Activated T-cell treated with anti-CD3 and anti-CD28 coated beads for 4 hours (primary cell): ENCODE measurements around the gene CXorf49B.
"Not testable (repeated sequence)": the region's sequence is repeated elsewhere in the genome, so short reads cannot be mapped to it uniquely, and the experiment has no call there.

Experiments used
- DNase-seq: peaks from one replicate; pipeline ENCODE4 v3.0.0-alpha.2; 2020

Gene CXorf49B

GRCh38 chrX:71763049-71763448 lies at the start of gene CXorf49B:
TSS of gene CXorf49B (plus strand) at chrX:71763349. CDS start at chrX:71763424, 75 bp downstream.
- not testable (repeated sequence) for DNase-seq

GRCh38 chrX:71714064-71714463 lies 49.1 kb upstream of the CXorf49B start:
- DNase-seq: not testable (repeated sequence)

GRCh38 chrX:71715551-71715950 lies 47.6 kb upstream of the CXorf49B start:
- not testable (repeated sequence) for DNase-seq

GRCh38 chrX:71716323-71716722 lies 46.8 kb upstream of the CXorf49B start:
- not testable (repeated sequence) for DNase-seq

GRCh38 chrX:71718185-71718584 lies 45.0 kb upstream of the CXorf49B start, which contains the start of gene CXorf49:
TSS of gene CXorf49 (minus strand) at chrX:71718285. CDS start at chrX:71718151, 134 bp downstream.
- DNase-seq: not testable (repeated sequence)

- DNase-seq: not testable (repeated sequence)
These were observed 44.0 kb upstream of the CXorf49B start for GRCh38 chrX:71719195-71719594.

GRCh38 chrX:71720289-71720886 lies 42.8 kb upstream of the CXorf49B start:
- not testable (repeated sequence) for DNase-seq

- DNase-seq: not testable (repeated sequence)
These were observed 2.4 kb upstream of the CXorf49B start for GRCh38 chrX:71760688-71761281.

GRCh38 chrX:71764832-71765231 lies 1.7 kb downstream of the CXorf49B start:
- not testable (repeated sequence) for DNase-seq

- not testable (repeated sequence) for DNase-seq
These were observed 2.5 kb downstream of the CXorf49B start for GRCh38 chrX:71765613-71766012.

- not testable (repeated sequence) for DNase-seq
These were observed 4.0 kb downstream of the CXorf49B start for GRCh38 chrX:71767134-71767533.

GRCh38 chrX:71778322-71778721 lies 15.2 kb downstream of the CXorf49B start:
- not testable (repeated sequence) for DNase-seq

GRCh38 chrX:71782225-71782949 lies 19.2 kb downstream of the CXorf49B start:
- DNase-seq: not testable (repeated sequence)

- DNase-seq: not testable (repeated sequence)
These were observed 19.8 kb downstream of the CXorf49B start for GRCh38 chrX:71782950-71783299.

- not testable (repeated sequence) for DNase-seq
These were observed 20.6 kb downstream of the CXorf49B start for GRCh38 chrX:71783569-71784347.

GRCh38 chrX:71784348-71784983 lies 21.3 kb downstream of the CXorf49B start:
- DNase-seq: not testable (repeated sequence)

GRCh38 chrX:71806450-71806849 lies 43.3 kb downstream of the CXorf49B start:
- DNase-seq: not testable (repeated sequence)

GRCh38 chrX:71809886-71810285 lies 46.7 kb downstream of the CXorf49B start:
- no peak for DNase-seq

- DNase-seq: no peak
These were observed 51.2 kb downstream of the CXorf49B start for GRCh38 chrX:71814123-71814912.

- DNase-seq: no peak
These were observed 52.2 kb downstream of the CXorf49B start for GRCh38 chrX:71815121-71815905.

- no peak for DNase-seq
These were observed 52.7 kb downstream of the CXorf49B start for GRCh38 chrX:71815906-71816156.
